ENCODE measurements around the gene WSB1. TPM values are rescaled to one million over a fixed set of nuclear protein-coding genes. Genes with fewer than 3 reads are reported as not detected.

WSB1 gene
- total and polyA plus RNA-seq, 2 experiments from 2014 or later, result 101 to 108 TPM

GRCh38 chr17:27333410-27333980 lies 39.6 kb downstream of the WSB1 start:
- H3K4me2 ChIP-seq, result peak overlapping the region; percentile 68
- no peaks in the 10 kb centered on the region for H3K36me3 ChIP-seq (ENCODE audit: insufficient read depth)
- H3K4me1 ChIP-seq (ENCODE audit: insufficient read depth), result peaks cover 34% of the 10 kb centered on the region
- Mint-ChIP-seq H3K9me3 (no peaks in the 10 kb centered on the region; the same call in 2 of the 3 replicates), H3K36me3 (ENCODE audit: low read depth) (no peaks in the 10 kb centered on the region; the same call in 2 of the 3 replicates), H3K27me3 (ENCODE audit: insufficient read depth, low read depth, poor library complexity) (peaks cover 7% of the 10 kb centered on the region), H3K4me1 (peaks cover 48% of the 10 kb centered on the region), H3K27ac (no peak overlapping the region), H3K4me3 (peak overlapping the region; percentile 67)
- H3K27me3 ChIP-seq (ENCODE audit: insufficient read depth), result no peaks in the 10 kb centered on the region
- H3K79me2 ChIP-seq (replicated peaks; ENCODE audit: insufficient read depth), result no peaks in the 10 kb centered on the region
- ATAC-seq (0 out of 3 replicates have a peak, but pooled peaks have one; percentile 3), DNase-seq (ENCODE audit: low spot score) (no peak)
- peak overlapping the region; percentile 46 for H3K27ac ChIP-seq (ENCODE audit: low read depth)
- H3K9me2 ChIP-seq (ENCODE audit: insufficient read depth), result 0 out of 2 replicates have a peak, but pooled peaks cover 4% of the 10 kb centered on the region
- H4K20me1 ChIP-seq (replicated peaks; ENCODE audit: insufficient read depth), result no peaks in the 10 kb centered on the region
- H3F3A ChIP-seq (replicated peaks; ENCODE audit: low read depth), result 0 out of 2 replicates have a peak, but pooled peaks cover 3% of the 10 kb centered on the region
- TF ChIP-seq ZNF114 (CRISPR knock-in tag; IDR thresholded peaks at IDR 0.05) (no peak), REST (IDR thresholded peaks at IDR 0.05; ENCODE audit: unreplicated experiment) (no peak), POLR2AphosphoS5 (IDR thresholded peaks at IDR 0.05; ENCODE audit: low read depth) (no peak), ZNF331 (CRISPR knock-in tag; IDR thresholded peaks at IDR 0.05; ENCODE audit: low read depth) (no peak), ETS1 (IDR thresholded peaks at IDR 0.05) (no peak), STAT1 (IDR thresholded peaks at IDR 0.05; ENCODE audit: unreplicated experiment) (no peak), ZNF462 (CRISPR knock-in tag; IDR thresholded peaks at IDR 0.05) (no peak), CREB1 (CRISPR knock-in tag; IDR thresholded peaks at IDR 0.05; ENCODE audit: low read depth) (no peak), CTCF (conservative IDR thresholded peaks at IDR 0.05; ENCODE audit: low read depth in 2 of 2) (no peak), NANOG (IDR thresholded peaks at IDR 0.05; ENCODE audit: borderline replicate concordance) (no peak), EZH2phosphoT487 (IDR thresholded peaks at IDR 0.05; ENCODE audit: unreplicated experiment) (no peak), EZH2 (IDR thresholded peaks at IDR 0.05; ENCODE audit: low read depth, unreplicated experiment) (no peak), JUNB (IDR thresholded peaks at IDR 0.05; ENCODE audit: unreplicated experiment) (no peak)
- H3K4me3 ChIP-seq, result peak overlapping the region; percentile 52
- peak overlapping the region; percentile 67 for H2AFZ ChIP-seq

Measured in GM23338 (cell line).